Left colon (tissue), 2 donors: Measurements from ENCODE around the gene ART3. TPM values are rescaled to one million over a fixed set of nuclear protein-coding genes. Genes with fewer than 3 reads are reported as not detected.

Source experiments
- ATAC-seq: fragments of 200-7000 bp; cut with Tn5 transposase; one replicate; pipeline ENCODE4 v1.9.1; 2020; ENCODE audit warnings: mild to moderate bottlenecking, moderate library complexity
- DNase-seq, 2 donors: peaks; one replicate each; pipeline ENCODE4 v3.0.0-alpha.2; 2020
- intact Hi-C, 2 donors: fragments of 100-400 bp; cut with DNase I in 1 of 2; cut with micrococcal nuclease in 1 of 2; formaldehyde crosslinking; loops; one replicate each; pipeline versions ENCODE4 v1.11.2 to v1.14.0; 2022; cut with DNase I, micrococcal nuclease
- total RNA-seq, 2 donors: library from RNA; stranded (reverse); fragmentation: NEBNext Ultra II Directional; extraction: Animal tissue kit (Norgen Biotek cat#: 25700); gene quantifications; one replicate each; pipeline ENCODE4 v1.2.1, GENCODE V29; 2021
- donor health status: DM: no; HTN: no; CAD: no.
- donor health status: DM: yes; HTN: yes; CAD: no.

ART3 gene
- total RNA-seq, 2 donors from 2014 or later = 1.1 to 3.6 TPM

- intact Hi-C loops = no loop called here
- ATAC-seq (no peak), DNase-seq (no peak)
Observed at GRCh38 chr4:76061982-76062381, 12.5 kb upstream of the ART3 start.

GRCh38 chr4:76066546-76066945 is 8.0 kb upstream of the ART3 start:
- intact Hi-C loops = loop anchor here (2.0 to 5.0 kb wide), 2 partner anchors 69 to 70 kb away; no protein-coding TSS in a partner anchor
- ATAC-seq = no peak
- no peak for DNase-seq

- intact Hi-C loops = loop anchor here (2.0 to 5.0 kb wide), 2 partner anchors 70 to 71 kb away; no protein-coding TSS in a partner anchor
- peak; percentile 56 to 87 for DNase-seq
- peak; percentile 91 for ATAC-seq
Observed at GRCh38 chr4:76067652-76068286, 6.7 kb upstream of the ART3 start.

GRCh38 chr4:76072760-76073159 is 1.7 kb upstream of the ART3 start:
- ATAC-seq (no peak), DNase-seq (no peak)
- intact Hi-C loops = no loop called here

- ATAC-seq = no peak
- intact Hi-C loops = no loop called here
- no peak for DNase-seq
Observed at GRCh38 chr4:76074993-76075600, 588 bp downstream of the ART3 start.

- ATAC-seq (no peak), DNase-seq (no peak)
- intact Hi-C loops = no loop called here
Observed at GRCh38 chr4:76078033-76078613, 3.6 kb downstream of the ART3 start.

- no peak for ATAC-seq
- intact Hi-C loops = no loop called here
Observed at GRCh38 chr4:76083386-76083988, 9.0 kb downstream of the ART3 start.

GRCh38 chr4:76084542-76084941 is 10.0 kb downstream of the ART3 start:
- intact Hi-C loops = no loop called here
- DNase-seq = no peak
- no peak for ATAC-seq

More at GRCh38 chr4:76083386-76083988, 9.0 kb downstream of the ART3 start:
- no peak for DNase-seq

GRCh38 chr4:76087007-76087769 is 12.7 kb downstream of the ART3 start:
- ATAC-seq (peak; percentile 98), DNase-seq (peak; percentile 34)
- intact Hi-C loops = no loop called here

- DNase-seq (no peak), ATAC-seq (no peak)
- intact Hi-C loops = no loop called here
Observed at GRCh38 chr4:76088719-76089118, 14.2 kb downstream of the ART3 start.

- intact Hi-C loops = no loop called here
- ATAC-seq (peak; percentile 63), DNase-seq (peak in 1 of 2 donors; percentile 28)
Observed at GRCh38 chr4:76090241-76090691, 15.8 kb downstream of the ART3 start.

- intact Hi-C loops = no loop called here
- no peak for ATAC-seq
- DNase-seq = no peak
Observed at GRCh38 chr4:76091052-76091451, 16.5 kb downstream of the ART3 start.

GRCh38 chr4:76095568-76095967 is 21.1 kb downstream of the ART3 start:
- intact Hi-C loops = no loop called here
- DNase-seq = no peak
- ATAC-seq = no peak

- ATAC-seq (no peak), DNase-seq (no peak)
- intact Hi-C loops = no loop called here
Observed at GRCh38 chr4:76096076-76096475, 21.6 kb downstream of the ART3 start.

GRCh38 chr4:76105652-76106051 is 31.1 kb downstream of the ART3 start:
- intact Hi-C loops = no loop called here
- no peak for DNase-seq
- ATAC-seq = no peak

GRCh38 chr4:76106442-76106841 is 31.9 kb downstream of the ART3 start:
- intact Hi-C loops = no loop called here
- no peak for ATAC-seq
- no peak for DNase-seq

- DNase-seq = no peak
- peak; percentile 94 for ATAC-seq
- intact Hi-C loops = no loop called here
Observed at GRCh38 chr4:76108467-76109181, 34.1 kb downstream of the ART3 start.

GRCh38 chr4:76116821-76117220 is 42.3 kb downstream of the ART3 start:
- ATAC-seq = no peak
- DNase-seq = no peak
- intact Hi-C loops = no loop called here

- ATAC-seq = no peak
- DNase-seq = no peak
- intact Hi-C loops = no loop called here
Observed at GRCh38 chr4:76117536-76117935, 43.0 kb downstream of the ART3 start.
